Caco-2 (cell line): Measurements from ENCODE around the gene FBN3. TPM values are rescaled to one million over a fixed set of nuclear protein-coding genes. Genes with fewer than 3 reads are reported as not detected.

Experiments used
- BruUV-seq: library from RNA; stranded (reverse); fragments of 400-500 nt; replicated peaks from 2 replicates; lab custom pipeline; 2021; lab: Mats Ljungman, UMichigan
- CTCF ChIA-PET: fragments of 300-600 bp; sonication (Branson Sonifier 250); formaldehyde crosslinking; loops from one replicate; lab custom pipeline; 2022; ENCODE audit warnings: antibody characterized with exemption; lab: Charles Lee
- POLR2A ChIA-PET: fragments of 300-600 bp; sonication (Branson Sonifier 250); formaldehyde crosslinking; loops from one replicate; lab custom pipeline; 2022; ENCODE audit warnings: antibody characterized with exemption; lab: Charles Lee
- DNase-seq, 2 experiments: peaks; one replicate each; pipeline versions ENCODE4 v3.0.0 to v3.0.0-alpha.2; 2020 to 2022
- H3K27me3 ChIP-seq: replicated peaks from 2 replicates; pipeline ENCODE4 v1.6.0; 2011; ENCODE audit warnings: low read length; ENCODE audit not compliant: control insufficient read depth, insufficient read depth
- H3K36me3 ChIP-seq: 2 replicates; pipeline ENCODE4 v1.5.1; 2011; ENCODE audit warnings: low read length; ENCODE audit not compliant: control insufficient read depth, insufficient read depth
- H3K4me1 ChIP-seq: fragments of 250-450 bp; sonication (Bioruptor Pico); 2 replicates; pipeline ENCODE4 v1.5.1; 2020; ENCODE audit warnings: mild to moderate bottlenecking
- H3K4me3 ChIP-seq: 2 replicates; pipeline ENCODE4 v1.5.1; 2011; ENCODE audit warnings: low read depth, mild to moderate bottlenecking, control low read depth, low read length
- H3K9me3 ChIP-seq: fragments of 250-450 bp; sonication (Bioruptor Pico); 2 replicates; pipeline ENCODE4 v1.5.1; 2020; ENCODE audit warnings: mild to moderate bottlenecking, moderate library complexity
- H3K27ac Mint-ChIP-seq: one replicate; pipeline ENCODE4 v1.8.0; 2022; ENCODE audit warnings: mixed read lengths; ENCODE audit not compliant: unreplicated experiment
- H3K27me3 Mint-ChIP-seq: one replicate; pipeline ENCODE4 v1.8.0; 2022; ENCODE audit warnings: mixed read lengths; ENCODE audit not compliant: insufficient read depth, unreplicated experiment
- H3K36me3 Mint-ChIP-seq: one replicate; pipeline ENCODE4 v1.8.0; 2022; ENCODE audit warnings: mild to moderate bottlenecking, mixed read lengths; ENCODE audit not compliant: insufficient read depth, unreplicated experiment
- H3K4me1 Mint-ChIP-seq: one replicate; pipeline ENCODE4 v1.8.0; 2022; ENCODE audit warnings: low read depth, mixed read lengths; ENCODE audit not compliant: unreplicated experiment
- H3K4me3 Mint-ChIP-seq: one replicate; pipeline ENCODE4 v1.8.0; 2022; ENCODE audit warnings: mild to moderate bottlenecking, moderate library complexity, mixed read lengths; ENCODE audit not compliant: unreplicated experiment
- H3K9me3 Mint-ChIP-seq: one replicate; pipeline ENCODE4 v1.8.0; 2022; ENCODE audit warnings: mixed read lengths; ENCODE audit not compliant: unreplicated experiment
- intact Hi-C: fragments of 100-400 bp; cut with micrococcal nuclease; formaldehyde crosslinking; loops from one replicate; pipeline ENCODE4 v1.10.0; 2022; ENCODE audit not compliant: unreplicated experiment
- total RNA-seq: library from RNA; stranded (reverse); gene quantifications from 2 replicates; pipeline ENCODE4 v1.2.3, GENCODE V29; 2022
- TF ChIP-seq, protein P1 (sequence below), 2 experiments: fragments of 200-600 bp in 1 of 2; IDR thresholded peaks; 1 replicate in 1 of 2; 2 replicates in 1 of 2; pipeline versions ENCODE4 v1.5.1 to v1.8.0; 2011 to 2022; ENCODE audit warnings: antibody characterized with exemption in 1 of 2, control low read depth in 1 of 2, inconsistent platforms in 1 of 2, low read depth in 1 of 2, low read length in 1 of 2, mild to moderate bottlenecking in 1 of 2, moderate library complexity in 1 of 2; ENCODE audit not compliant: insufficient read depth in 1 of 2, severe bottlenecking in 1 of 2, unreplicated experiment in 1 of 2

FBN3 gene
- total RNA-seq, 1 experiment from 2014 or later = 16.4 TPM

DNA sequence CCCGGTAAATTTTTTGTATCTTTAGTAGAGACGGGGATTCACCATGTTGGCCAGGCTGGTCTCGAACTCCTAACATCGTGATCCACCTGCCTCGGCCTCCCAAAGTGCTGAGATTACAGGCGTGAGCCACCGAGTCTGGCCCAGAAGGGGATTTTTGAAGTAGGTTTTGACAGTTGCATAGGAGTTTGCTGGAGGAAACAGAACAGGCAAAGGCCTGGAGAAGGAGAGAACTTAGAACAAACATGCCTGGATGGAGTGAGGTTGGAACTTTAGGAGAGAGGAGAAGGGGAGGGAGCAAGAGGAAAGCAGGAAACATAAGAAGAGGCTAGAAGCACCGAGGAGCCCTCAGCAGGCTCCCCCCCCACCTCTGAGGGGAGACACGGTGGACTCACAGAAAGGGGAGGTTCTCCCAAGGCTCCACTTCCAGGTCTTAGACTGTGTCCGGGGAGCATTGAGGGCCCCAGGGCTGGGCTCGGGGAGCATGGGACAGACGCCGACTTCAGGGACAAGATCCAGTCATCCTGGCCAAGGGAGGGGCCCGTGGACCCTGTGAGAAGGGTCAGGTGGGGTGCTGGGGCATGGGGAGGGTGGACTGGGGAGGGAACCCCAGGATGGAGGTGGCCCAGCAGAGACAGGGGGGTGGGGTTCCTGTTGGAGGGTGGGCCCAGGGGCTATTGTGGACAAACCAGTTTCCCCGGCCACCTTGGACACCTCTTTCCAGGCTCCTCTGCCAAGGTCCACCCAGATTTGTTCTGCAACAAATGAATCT lies 1.8 kb upstream of the FBN3 start:
- Histone ChIP-seq H3K4me3 (no peak overlapping the region), H3K36me3 (no peaks in the 10 kb centered on the region), H3K27me3 (no peaks in the 10 kb centered on the region), H3K9me3 (no peaks in the 10 kb centered on the region), H3K4me1 (0 out of 2 replicates have a peak, but pooled peaks cover 3% of the 10 kb centered on the region)
- H3K27ac Mint-ChIP-seq = no peak overlapping the region
- intact Hi-C loops = loop anchor here (10.0 kb wide), 1 partner anchor 206 kb away; the partner anchor contains the start of gene TIMM44
- H3K9me3 Mint-ChIP-seq = no peaks in the 10 kb centered on the region
- no peak for DNase-seq
- TF ChIP-seq, protein P1, sequence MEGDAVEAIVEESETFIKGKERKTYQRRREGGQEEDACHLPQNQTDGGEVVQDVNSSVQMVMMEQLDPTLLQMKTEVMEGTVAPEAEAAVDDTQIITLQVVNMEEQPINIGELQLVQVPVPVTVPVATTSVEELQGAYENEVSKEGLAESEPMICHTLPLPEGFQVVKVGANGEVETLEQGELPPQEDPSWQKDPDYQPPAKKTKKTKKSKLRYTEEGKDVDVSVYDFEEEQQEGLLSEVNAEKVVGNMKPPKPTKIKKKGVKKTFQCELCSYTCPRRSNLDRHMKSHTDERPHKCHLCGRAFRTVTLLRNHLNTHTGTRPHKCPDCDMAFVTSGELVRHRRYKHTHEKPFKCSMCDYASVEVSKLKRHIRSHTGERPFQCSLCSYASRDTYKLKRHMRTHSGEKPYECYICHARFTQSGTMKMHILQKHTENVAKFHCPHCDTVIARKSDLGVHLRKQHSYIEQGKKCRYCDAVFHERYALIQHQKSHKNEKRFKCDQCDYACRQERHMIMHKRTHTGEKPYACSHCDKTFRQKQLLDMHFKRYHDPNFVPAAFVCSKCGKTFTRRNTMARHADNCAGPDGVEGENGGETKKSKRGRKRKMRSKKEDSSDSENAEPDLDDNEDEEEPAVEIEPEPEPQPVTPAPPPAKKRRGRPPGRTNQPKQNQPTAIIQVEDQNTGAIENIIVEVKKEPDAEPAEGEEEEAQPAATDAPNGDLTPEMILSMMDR (IDR thresholded peaks at IDR 0.05; ENCODE audit: insufficient read depth in 1 of 2, low read depth in 1 of 2, low read length in 1 of 2, severe bottlenecking in 1 of 2, unreplicated experiment in 1 of 2) = no peak
- no TSS peak for BruUV-seq
- no peaks in the 10 kb centered on the region for H3K36me3 Mint-ChIP-seq
- POLR2A ChIA-PET = no interaction called here
- no peaks in the 10 kb centered on the region for H3K27me3 Mint-ChIP-seq
- CTCF ChIA-PET = no interaction called here
- no peak overlapping the region for H3K4me3 Mint-ChIP-seq
- H3K4me1 Mint-ChIP-seq = peaks cover 20% of the 10 kb centered on the region

DNA sequence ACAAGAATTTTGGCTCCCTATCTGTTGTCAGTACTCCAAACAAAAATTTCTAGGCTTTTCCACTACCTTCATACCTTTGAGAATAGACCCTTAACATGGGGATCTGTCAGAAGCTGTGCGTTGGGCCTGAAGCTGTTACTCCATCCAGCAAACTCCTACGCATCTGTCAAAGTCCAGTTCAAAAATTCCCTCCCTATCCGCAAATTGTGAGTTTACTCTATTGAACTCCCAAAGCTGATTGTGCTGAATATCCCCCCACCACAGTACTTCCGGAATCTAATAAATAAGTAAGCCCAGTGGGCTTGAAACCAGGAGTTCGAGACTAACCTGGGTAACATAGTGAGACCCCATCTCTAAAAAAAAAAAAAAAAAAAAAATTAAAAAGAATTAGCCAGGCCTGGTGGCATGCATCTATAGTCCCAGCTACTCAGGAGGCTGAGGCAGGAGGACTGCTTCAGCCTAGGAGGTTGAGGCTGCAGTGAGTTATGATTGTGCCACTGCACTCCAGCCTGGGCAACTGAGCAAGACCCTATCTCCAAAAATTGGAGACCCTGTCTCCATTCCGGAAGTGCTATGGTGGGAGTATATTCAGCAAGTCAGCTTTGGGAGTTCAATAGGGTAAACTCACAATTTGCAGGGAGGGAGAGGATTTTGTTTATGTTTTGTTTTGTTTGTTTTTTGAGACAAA lies 930 bp upstream of the FBN3 start:
- peaks cover 21% of the 10 kb centered on the region for H3K4me1 Mint-ChIP-seq
- H3K27ac Mint-ChIP-seq = no peak overlapping the region
- H3K4me1 ChIP-seq = 0 out of 2 replicates have a peak, but pooled peaks cover 3% of the 10 kb centered on the region
- H3K9me3 ChIP-seq = no peaks in the 10 kb centered on the region
- DNase-seq = no peak
- no TSS peak for BruUV-seq
- CTCF ChIA-PET = no interaction called here
- no peaks in the 10 kb centered on the region for H3K27me3 Mint-ChIP-seq
- TF ChIP-seq, protein P1 (IDR thresholded peaks at IDR 0.05; ENCODE audit: insufficient read depth in 1 of 2, low read depth in 1 of 2, low read length in 1 of 2, severe bottlenecking in 1 of 2, unreplicated experiment in 1 of 2) = no peak
- peak overlapping the region; percentile 72 for H3K4me3 Mint-ChIP-seq
- no peaks in the 10 kb centered on the region for H3K36me3 ChIP-seq
- POLR2A ChIA-PET = no interaction called here
- H3K27me3 ChIP-seq = no peaks in the 10 kb centered on the region
- H3K4me3 ChIP-seq = peak overlapping the region; percentile 44
- H3K9me3 Mint-ChIP-seq = no peaks in the 10 kb centered on the region
- H3K36me3 Mint-ChIP-seq = no peaks in the 10 kb centered on the region
- intact Hi-C loops = loop anchor here (10.0 kb wide), 1 partner anchor 206 kb away; the partner anchor contains the start of gene TIMM44

DNA sequence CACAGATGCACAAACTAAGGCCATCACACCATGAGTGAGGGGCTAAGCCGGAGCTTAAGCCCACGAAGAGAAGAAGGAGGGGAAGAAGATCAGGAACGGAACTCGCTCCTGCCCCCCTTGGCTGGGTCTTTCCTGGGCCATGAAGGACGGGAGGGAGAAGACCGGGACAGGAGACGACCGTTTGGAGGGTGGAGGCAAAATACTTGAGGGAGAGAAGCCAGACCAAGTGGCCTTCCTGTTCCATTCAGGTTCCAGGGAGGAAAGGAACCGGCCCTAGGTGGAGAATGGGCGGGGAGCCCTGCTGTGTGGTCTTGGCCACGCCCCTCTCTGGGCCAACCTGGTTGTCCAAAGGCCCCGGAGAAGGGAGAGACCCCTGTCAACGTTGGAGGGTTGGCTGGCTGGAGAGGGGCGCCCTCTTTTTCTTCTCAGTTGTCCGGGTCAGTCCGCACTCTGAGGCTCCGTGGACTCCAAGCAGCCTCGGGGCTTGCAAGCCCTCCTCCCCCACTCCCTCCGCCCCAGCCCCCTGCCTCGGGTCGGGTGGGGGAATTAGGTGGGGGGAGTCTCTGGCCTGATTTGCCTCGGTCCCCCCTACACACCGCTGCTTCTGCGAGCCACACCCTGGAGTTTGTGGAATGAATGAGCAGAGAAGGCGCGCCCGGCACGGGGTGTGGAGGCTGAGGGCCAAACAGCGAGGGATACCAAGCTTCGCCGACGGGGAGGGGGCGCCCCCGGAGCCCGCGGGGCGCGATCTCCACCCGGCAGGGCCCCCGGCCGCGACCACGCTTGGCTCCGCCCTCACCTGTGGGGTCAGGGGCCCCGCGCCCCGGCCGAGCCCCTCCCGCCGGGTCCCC lies 757 bp downstream of the FBN3 start:
- TF ChIP-seq, protein P1 (IDR thresholded peaks at IDR 0.05; ENCODE audit: insufficient read depth in 1 of 2, low read depth in 1 of 2, low read length in 1 of 2, severe bottlenecking in 1 of 2, unreplicated experiment in 1 of 2) = no peak
- Histone ChIP-seq H3K4me1 (no peaks in the 10 kb centered on the region), H3K9me3 (no peaks in the 10 kb centered on the region), H3K4me3 (peak overlapping the region; percentile 44), H3K36me3 (no peaks in the 10 kb centered on the region), H3K27me3 (no peaks in the 10 kb centered on the region)
- peak overlapping the region; percentile 73 for H3K4me3 Mint-ChIP-seq
- no peaks in the 10 kb centered on the region for H3K27me3 Mint-ChIP-seq
- CTCF ChIA-PET = interaction anchor here (1.4 kb wide), 1 partner anchor 205 kb away, joined by 5 read pairs; no protein-coding TSS in a partner anchor
- H3K4me1 Mint-ChIP-seq = peaks cover 21% of the 10 kb centered on the region
- no peaks in the 10 kb centered on the region for H3K36me3 Mint-ChIP-seq
- peak; percentile 76 to 78 for DNase-seq
- H3K9me3 Mint-ChIP-seq = no peaks in the 10 kb centered on the region
- BruUV-seq = TSS peak; percentile 69
- intact Hi-C loops = no loop called here
- H3K27ac Mint-ChIP-seq = peak overlapping the region; percentile 66
- POLR2A ChIA-PET = no interaction called here
